Glutamatergic neuron (in vitro differentiated cells): ENCODE data around the gene FBN2. TPM values are rescaled to one million over a fixed set of nuclear protein-coding genes. Genes with fewer than 3 reads are reported as not detected.
"Not testable (repeated sequence)": the region's sequence is repeated elsewhere in the genome, so short reads cannot be mapped to it uniquely, and the experiment has no call there.

Source experiments
- DNase-seq: peaks from one replicate; pipeline ENCODE4 v3.0.0; 2022
- H3K27ac Mint-ChIP-seq: one replicate; pipeline ENCODE4 v1.8.0; 2020; ENCODE audit warnings: mild to moderate bottlenecking, mixed read lengths, inconsistent platforms; ENCODE audit not compliant: unreplicated experiment
- H3K27me3 Mint-ChIP-seq: one replicate; pipeline ENCODE4 v1.8.0; 2020; ENCODE audit warnings: mild to moderate bottlenecking, moderate library complexity, mixed read lengths, inconsistent platforms; ENCODE audit not compliant: unreplicated experiment
- H3K36me3 Mint-ChIP-seq: one replicate; pipeline ENCODE4 v1.8.0; 2020; ENCODE audit warnings: mild to moderate bottlenecking, mixed read lengths, inconsistent platforms; ENCODE audit not compliant: unreplicated experiment
- H3K4me1 Mint-ChIP-seq: one replicate; pipeline ENCODE4 v1.8.0; 2020; ENCODE audit warnings: mild to moderate bottlenecking, low read depth, mixed read lengths, inconsistent platforms; ENCODE audit not compliant: unreplicated experiment
- H3K4me3 Mint-ChIP-seq: one replicate; pipeline ENCODE4 v1.8.0; 2020; ENCODE audit warnings: mild to moderate bottlenecking, mixed read lengths, inconsistent platforms; ENCODE audit not compliant: unreplicated experiment
- H3K9me3 Mint-ChIP-seq: one replicate; pipeline ENCODE4 v1.8.0; 2020; ENCODE audit warnings: mild to moderate bottlenecking, moderate library complexity, mixed read lengths, inconsistent platforms; ENCODE audit not compliant: unreplicated experiment
- total RNA-seq: library from RNA; stranded (reverse); fragmentation: NEBNext Ultra II Directional; extraction: Animal tissue kit (Norgen Biotek cat#: 25700); gene quantifications from one replicate; pipeline ENCODE4 v1.2.1, GENCODE V29; 2021; ENCODE audit not compliant: unreplicated experiment
- TF ChIP-seq, protein P1 (sequence below): fragments of 200-600 bp; sonication (generic); IDR thresholded peaks from one replicate; pipeline ENCODE4 v1.5.0; 2021; ENCODE audit not compliant: partially characterized antibody, unreplicated experiment

The FBN2 gene
- total RNA-seq, 1 donor from 2014 or later, result 0.86 TPM

GRCh38 chr5:128516978-128517377, 21.1 kb downstream of the FBN2 start:
- Mint-ChIP-seq H3K9me3 (no peaks in the 10 kb centered on the region), H3K27me3 (no peaks in the 10 kb centered on the region), H3K4me3 (no peak overlapping the region), H3K36me3 (no peaks in the 10 kb centered on the region), H3K27ac (no peak overlapping the region), H3K4me1 (no peaks in the 10 kb centered on the region)
- no peak for DNase-seq
- TF ChIP-seq, protein P1, sequence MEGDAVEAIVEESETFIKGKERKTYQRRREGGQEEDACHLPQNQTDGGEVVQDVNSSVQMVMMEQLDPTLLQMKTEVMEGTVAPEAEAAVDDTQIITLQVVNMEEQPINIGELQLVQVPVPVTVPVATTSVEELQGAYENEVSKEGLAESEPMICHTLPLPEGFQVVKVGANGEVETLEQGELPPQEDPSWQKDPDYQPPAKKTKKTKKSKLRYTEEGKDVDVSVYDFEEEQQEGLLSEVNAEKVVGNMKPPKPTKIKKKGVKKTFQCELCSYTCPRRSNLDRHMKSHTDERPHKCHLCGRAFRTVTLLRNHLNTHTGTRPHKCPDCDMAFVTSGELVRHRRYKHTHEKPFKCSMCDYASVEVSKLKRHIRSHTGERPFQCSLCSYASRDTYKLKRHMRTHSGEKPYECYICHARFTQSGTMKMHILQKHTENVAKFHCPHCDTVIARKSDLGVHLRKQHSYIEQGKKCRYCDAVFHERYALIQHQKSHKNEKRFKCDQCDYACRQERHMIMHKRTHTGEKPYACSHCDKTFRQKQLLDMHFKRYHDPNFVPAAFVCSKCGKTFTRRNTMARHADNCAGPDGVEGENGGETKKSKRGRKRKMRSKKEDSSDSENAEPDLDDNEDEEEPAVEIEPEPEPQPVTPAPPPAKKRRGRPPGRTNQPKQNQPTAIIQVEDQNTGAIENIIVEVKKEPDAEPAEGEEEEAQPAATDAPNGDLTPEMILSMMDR, result no peak

GRCh38 chr5:128513806-128514205, 24.2 kb downstream of the FBN2 start:
- no peak overlapping the region for H3K4me3 Mint-ChIP-seq
- no peaks in the 10 kb centered on the region for H3K9me3 Mint-ChIP-seq
- no peak for DNase-seq
- no peaks in the 10 kb centered on the region for H3K36me3 Mint-ChIP-seq
- H3K4me1 Mint-ChIP-seq, result no peaks in the 10 kb centered on the region
- H3K27me3 Mint-ChIP-seq, result no peaks in the 10 kb centered on the region
- H3K27ac Mint-ChIP-seq, result no peak overlapping the region
- TF ChIP-seq, protein P1, result no peak

DNA sequence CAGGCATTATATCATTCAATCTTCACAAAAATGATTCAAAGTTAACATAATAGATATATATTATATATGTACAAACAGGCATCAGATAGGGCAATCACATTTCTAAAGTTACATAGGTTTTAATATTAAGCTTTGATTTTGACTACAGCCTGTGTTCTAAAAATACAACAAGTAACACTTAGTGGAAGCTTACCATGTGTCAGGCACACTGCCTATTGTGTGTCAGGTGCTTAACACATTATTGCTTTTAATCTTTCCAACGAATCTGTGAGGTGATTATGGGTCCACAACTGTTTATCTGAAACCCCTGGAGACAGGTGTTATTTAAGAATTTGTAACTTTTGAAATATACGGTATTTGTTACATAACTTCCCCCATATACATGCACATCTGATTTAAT, 25.2 kb downstream of the FBN2 start:
- Mint-ChIP-seq H3K36me3 (no peaks in the 10 kb centered on the region), H3K4me3 (no peak overlapping the region), H3K9me3 (no peaks in the 10 kb centered on the region), H3K4me1 (no peaks in the 10 kb centered on the region), H3K27me3 (no peaks in the 10 kb centered on the region), H3K27ac (no peak overlapping the region)
- TF ChIP-seq, protein P1, result no peak
- no peak for DNase-seq

- Mint-ChIP-seq H3K27ac (no peak overlapping the region), H3K4me3 (no peak overlapping the region), H3K4me1 (no peaks in the 10 kb centered on the region), H3K36me3 (peaks cover 16% of the 10 kb centered on the region), H3K27me3 (no peaks in the 10 kb centered on the region), H3K9me3 (peaks cover 7% of the 10 kb centered on the region)
- TF ChIP-seq, protein P1, result no peak
- no peak for DNase-seq
These were observed 31.4 kb downstream of the FBN2 start for GRCh38 chr5:128506643-128507042.

- H3K9me3 Mint-ChIP-seq, H3K27me3 Mint-ChIP-seq, H3K4me3 Mint-ChIP-seq, DNase-seq, H3K4me1 Mint-ChIP-seq, H3K27ac Mint-ChIP-seq: not testable (repeated sequence)
- peaks cover 16% of the 10 kb centered on the region for H3K36me3 Mint-ChIP-seq
These were observed 34.3 kb downstream of the FBN2 start for GRCh38 chr5:128503727-128504126.
